HG03039 (cell line): ENCODE data around the gene KRTAP4-7.
"Not testable (repeated sequence)": the region's sequence is repeated elsewhere in the genome, so short reads cannot be mapped to it uniquely, and the experiment has no call there.

Experiments used
- ATAC-seq: cut with Tn5 transposase; IDR thresholded peaks from one replicate; pipeline ENCODE4 v1.9.1; 2021; ENCODE audit warnings: mild to moderate bottlenecking, moderate library complexity; ENCODE audit not compliant: unreplicated experiment

The KRTAP4-7 gene

DNA sequence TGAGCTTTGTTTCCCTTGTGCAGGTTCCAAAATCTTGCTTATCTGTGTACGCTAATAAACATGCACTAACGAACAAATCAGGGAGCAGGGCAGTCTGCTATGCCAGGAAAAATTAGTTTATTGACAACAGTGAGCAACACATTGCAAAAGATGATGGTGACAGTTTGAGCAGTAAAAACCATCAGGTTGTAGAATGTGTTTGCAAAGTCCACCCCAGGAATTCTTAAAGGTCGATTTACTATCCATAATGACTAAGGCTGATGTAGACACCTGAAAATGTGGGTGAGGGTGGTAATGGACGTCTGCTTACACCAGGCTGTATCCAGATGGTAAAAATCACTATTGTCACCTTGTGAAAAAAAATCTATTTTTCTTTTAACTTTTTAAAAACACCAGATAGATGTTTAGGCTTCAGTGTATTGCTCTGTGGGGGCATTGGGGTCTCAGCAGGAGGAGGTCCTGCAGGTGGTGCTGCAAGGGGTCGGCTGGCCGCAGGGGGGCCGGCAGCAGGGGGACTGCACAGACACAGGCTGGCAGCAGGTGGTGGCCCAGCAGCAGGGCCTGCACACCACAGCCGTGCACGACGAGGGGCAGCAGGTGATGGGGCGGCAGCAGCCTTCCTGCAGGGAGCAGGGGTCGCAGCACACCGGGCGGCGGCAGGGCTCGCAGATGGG, 18.8 kb upstream of the KRTAP4-7 start:
- ATAC-seq: not testable (repeated sequence)

DNA sequence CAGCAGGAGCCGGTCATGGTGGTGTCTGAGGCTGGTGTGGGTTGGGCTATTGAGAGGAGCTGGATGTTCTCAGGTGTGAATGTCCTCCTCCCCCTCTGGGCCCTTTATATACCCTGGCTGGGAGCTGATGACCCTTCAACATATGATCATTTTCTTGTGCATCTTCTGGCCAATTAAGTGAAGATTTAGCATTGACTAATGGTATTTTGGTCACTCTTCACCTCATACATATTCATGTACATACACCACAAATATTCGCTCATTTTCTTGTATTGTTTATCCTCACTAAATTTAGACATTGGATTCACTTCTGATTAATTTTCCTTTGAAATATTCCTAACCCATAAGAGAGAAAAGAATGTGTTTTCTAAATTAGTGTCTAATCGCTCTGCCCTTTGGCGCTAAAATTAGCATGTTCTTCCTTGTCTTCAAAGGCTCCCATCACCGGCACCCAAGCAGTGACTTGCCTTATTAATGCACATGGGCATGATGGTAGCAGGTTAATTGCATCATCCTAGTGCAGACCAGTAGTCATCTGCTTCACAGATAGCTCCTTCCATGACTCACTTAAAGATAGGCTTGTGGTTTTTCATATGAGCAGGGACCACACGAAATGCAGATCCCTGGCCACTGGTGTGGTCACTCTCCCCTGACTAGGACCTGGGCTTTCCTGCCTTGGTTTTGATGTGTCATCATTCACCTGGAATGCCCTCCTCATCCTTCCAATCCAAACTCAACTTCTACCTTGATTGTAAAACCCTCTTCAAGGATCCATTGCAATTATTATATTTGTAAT, 17.9 kb upstream of the KRTAP4-7 start, which contains the start of gene KRTAP2-4:
KRTAP2-4 (minus strand) TSS at position 51 of the 796 bp plus-strand sequence; CDS start at position 17, 34 bp downstream.
- ATAC-seq: no peak

DNA sequence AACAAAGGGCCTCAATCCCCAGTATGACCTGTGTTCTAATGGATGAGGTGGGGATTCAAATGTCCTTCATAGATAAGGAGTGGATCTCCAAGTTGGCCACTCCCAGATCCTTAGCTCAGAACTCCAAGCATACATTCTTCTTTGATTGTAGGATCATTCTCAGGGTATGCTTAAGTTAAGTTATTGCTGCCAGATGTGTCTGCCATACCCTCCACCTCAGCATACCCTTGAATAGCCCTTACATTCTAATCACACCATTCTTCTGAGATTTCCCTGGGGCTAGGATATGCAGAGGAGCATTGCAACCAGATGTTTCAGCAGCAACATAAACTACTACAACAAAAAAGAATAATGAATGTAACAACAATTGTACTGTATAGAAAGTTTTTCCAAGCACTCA, 16.7 kb upstream of the KRTAP4-7 start:
- no peak for ATAC-seq

DNA sequence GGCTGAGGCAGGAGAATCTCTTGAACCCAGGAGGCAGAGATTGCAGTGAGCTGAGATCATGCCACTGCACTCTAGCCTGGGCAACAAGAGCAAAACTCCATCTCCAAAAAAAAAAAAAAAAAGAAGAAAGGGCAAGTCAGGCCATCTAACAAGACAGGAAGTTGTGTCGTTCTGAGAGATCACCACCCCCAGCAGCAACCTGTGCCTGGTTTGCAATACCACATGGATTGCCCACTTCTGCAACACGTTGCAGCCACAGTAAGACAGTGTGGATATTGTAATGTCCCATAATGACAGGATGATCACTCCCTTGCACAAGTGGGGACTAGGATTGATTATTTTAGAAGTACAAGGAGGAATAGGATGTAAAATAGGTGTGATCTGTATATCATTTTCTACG, 14.9 kb upstream of the KRTAP4-7 start:
- no peak for ATAC-seq

- no peak for ATAC-seq
Observed at GRCh38 chr17:41071606-41072360, 12.2 kb upstream of the KRTAP4-7 start.

DNA sequence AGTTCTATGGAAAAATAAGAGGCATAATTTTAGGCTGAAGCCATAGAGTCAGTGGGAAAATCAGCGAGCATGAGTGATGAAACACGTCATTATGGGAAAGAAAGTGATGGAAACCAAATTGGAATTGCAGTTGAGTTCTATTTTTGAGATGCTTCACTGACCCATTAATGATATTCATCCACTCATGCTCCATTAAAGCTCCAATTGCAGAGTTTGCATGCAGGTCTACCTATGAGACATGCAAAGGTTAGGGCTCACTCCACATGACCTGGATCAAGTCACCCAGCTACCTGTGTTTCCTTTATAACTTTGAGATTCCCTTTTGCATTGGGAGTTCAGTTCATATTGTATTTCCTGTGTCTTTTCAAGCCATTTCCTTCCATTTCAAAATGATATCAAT, 10.3 kb upstream of the KRTAP4-7 start:
- ATAC-seq: no peak

GRCh38 chr17:41076788-41077187, 7.2 kb upstream of the KRTAP4-7 start:
- no peak for ATAC-seq

GRCh38 chr17:41082626-41083025, 1.3 kb upstream of the KRTAP4-7 start:
- ATAC-seq: no peak

- ATAC-seq: not testable (repeated sequence)
Observed at GRCh38 chr17:41083427-41083826, 523 bp upstream of the KRTAP4-7 start.

DNA sequence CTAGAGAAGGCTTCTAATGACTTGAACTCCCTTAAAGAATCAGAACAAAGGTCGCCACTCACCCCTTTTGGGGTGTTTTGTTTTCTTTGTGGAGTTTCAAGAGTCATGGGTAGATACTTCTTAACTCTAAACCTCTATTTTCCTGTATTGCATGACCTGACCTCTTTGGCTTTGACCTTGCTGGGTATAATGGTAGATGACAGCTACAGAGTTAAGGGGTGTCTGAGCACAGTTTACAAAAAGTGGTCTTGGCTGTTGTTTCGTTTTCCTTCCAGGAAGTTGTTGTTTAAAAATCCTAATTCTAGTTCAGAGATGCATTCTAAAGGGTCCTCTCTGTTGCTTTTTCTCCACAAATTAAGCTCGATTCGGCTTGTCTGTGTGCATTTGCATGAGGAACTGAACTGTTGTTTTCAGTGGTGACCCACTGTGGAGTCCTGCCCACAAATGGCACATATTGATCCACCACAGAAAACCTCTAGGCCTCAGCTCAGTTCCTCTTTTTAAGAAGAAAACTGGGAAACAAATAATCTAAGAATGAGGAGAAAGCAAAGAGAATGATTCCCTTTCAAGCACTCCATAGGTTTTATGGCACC, 4.9 kb downstream of the KRTAP4-7 start:
- ATAC-seq: not testable (repeated sequence)

DNA sequence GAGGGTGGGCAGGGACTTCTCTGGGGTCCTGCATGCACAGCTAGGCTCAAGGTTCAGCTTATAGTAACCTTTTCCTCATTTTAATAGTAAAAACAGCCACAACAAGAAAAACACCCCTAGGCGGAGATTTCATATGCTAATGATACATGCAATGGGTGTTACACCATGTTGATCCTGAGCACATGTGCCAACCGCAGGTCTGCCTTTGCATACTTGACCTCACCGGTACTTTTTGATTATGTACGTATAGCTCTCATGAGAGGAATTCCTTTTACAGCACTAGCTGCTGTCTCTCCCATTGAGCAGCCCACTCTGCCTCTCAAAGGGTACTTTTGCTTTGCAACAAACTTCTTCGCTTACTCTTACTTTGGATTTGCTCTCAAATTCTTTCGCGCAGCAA, 12.1 kb downstream of the KRTAP4-7 start:
- no peak for ATAC-seq

DNA sequence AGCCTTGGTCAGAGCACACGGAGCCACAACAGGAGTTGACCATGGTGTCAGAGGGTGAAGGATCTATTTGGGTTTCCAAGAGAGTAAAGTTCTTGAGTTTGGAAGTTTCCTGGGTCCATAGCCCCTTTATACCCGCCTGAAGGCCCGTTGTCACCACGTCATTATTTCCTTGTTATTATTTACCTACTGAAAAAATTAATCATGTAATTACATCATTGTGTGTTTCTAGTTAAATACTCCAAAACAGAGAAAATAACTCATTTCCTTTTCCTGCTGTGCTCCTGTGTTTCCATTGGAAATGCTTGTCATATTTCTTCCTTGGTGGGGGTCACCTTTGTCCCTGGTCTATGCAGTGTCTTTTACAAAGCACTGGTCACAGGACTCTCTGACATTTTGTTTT, 14.1 kb downstream of the KRTAP4-7 start, which contains the start of gene KRTAP4-8:
KRTAP4-8 (minus strand) TSS at position 101 of the 400 bp plus-strand sequence; CDS start at position 43, 58 bp downstream.
- no peak for ATAC-seq

GRCh38 chr17:41098481-41098880, 14.5 kb downstream of the KRTAP4-7 start:
- no peak for ATAC-seq

- ATAC-seq: not testable (repeated sequence)
Observed at GRCh38 chr17:41099682-41100480, 15.9 kb downstream of the KRTAP4-7 start.

- no peak for ATAC-seq
Observed at GRCh38 chr17:41101586-41102259, 17.8 kb downstream of the KRTAP4-7 start, which contains the start of gene KRTAP4-16. KRTAP4-16 (minus strand) TSS chr17:41102209; CDS start chr17:41102209, 0 bp downstream.

DNA sequence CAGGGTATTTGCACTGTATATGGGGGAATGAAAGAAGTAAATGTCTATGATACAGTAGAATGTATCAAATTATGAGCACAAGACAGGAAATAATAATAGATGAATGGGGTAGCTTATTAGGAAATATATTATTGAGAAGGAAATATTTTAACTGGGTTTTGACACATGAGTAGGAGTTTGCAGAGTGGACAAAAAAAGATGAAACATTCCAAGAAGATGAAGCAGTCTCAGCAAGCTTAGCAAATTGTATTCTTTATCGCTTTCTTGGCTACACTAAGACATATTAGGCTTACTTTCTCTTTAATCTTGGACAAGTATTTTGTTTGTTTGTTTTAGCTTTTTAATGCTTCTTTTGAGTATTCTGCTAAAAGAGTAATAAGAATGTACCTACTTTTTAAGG, 19.9 kb downstream of the KRTAP4-7 start:
- ATAC-seq: no peak

DNA sequence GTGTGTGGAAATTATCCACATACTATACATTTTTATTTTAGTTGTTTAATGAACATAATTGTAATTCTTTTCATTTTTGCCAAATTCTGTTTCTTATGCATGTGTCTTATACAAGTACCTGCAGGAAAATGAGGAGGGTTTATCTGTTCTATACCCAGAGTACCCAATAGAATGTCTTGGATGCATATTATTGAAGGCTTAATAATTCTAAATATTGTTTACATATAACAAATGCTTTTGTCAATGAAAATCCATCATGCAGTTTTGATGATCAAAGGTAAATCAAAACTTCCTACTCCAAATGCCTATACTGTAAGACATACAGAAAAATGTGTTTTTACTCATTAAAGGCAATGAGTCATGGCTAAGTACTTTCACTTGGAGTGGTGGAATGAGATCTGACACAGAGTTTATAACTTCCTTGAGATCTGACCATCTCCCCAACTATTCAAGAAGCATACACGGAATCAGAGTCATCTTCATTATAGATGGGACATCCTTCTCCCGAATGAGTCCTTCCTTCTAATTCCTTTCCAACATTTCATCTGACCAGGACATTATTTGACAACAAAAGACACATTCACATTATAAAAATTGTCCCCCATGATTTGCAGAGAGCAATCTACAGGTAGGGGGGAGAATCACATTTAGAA, 20.6 kb downstream of the KRTAP4-7 start:
- not testable (repeated sequence) for ATAC-seq

DNA sequence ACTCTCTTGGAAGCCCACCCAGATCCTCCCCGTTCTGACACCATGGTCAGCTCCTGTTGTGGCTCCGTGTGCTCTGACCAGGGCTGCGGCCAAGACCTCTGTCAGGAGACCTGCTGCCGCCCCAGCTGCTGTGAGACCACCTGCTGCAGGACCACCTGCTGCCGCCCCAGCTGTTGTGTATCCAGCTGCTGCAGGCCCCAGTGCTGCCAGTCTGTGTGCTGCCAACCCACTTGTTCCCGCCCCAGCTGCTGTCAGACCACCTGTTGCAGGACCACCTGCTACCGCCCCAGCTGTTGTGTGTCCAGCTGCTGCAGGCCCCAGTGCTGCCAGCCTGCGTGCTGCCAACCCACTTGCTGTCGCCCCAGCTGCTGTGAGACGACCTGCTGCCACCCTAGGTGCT, 21.4 kb downstream of the KRTAP4-7 start, which contains the start of gene KRTAP4-9:
KRTAP4-9 (plus strand) TSS at position 43 of the 400 bp plus-strand sequence; CDS start at position 43, 0 bp downstream.
- ATAC-seq: not testable (repeated sequence)
